HG02973 (cell line): ENCODE results near the gene KLC1.

ENCODE experiments used
- ATAC-seq: cut with Tn5 transposase; IDR thresholded peaks from one replicate; pipeline ENCODE4 v1.9.1; 2021; ENCODE audit warnings: moderate library complexity; ENCODE audit not compliant: unreplicated experiment

Gene KLC1

GRCh38 chr14:103656031-103656755 lies 27.2 kb downstream of the KLC1 start:
- no peak for ATAC-seq

DNA sequence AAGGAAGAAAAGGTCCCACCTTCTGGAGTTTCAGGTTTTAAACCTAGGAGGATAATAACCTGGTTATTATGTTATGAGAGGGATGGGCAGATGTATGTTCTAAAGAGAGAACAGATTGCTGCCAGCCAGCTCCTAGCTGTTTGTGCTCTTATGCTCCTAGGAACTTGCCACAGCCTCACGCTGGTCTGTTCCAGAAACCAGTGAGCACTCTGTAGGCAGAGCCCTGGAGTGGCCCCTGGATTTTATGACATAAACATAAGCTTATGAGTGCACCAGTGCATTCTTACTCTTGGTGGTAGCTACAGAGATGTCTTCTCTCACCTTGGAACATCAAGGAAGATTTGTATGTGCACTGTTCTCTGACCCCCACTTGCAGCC lies 27.7 kb downstream of the KLC1 start:
- ATAC-seq: no peak

- no peak for ATAC-seq
Observed at GRCh38 chr14:103657471-103657870, 28.5 kb downstream of the KLC1 start.

- ATAC-seq: no peak
Observed at GRCh38 chr14:103659631-103660030, 30.6 kb downstream of the KLC1 start.

DNA sequence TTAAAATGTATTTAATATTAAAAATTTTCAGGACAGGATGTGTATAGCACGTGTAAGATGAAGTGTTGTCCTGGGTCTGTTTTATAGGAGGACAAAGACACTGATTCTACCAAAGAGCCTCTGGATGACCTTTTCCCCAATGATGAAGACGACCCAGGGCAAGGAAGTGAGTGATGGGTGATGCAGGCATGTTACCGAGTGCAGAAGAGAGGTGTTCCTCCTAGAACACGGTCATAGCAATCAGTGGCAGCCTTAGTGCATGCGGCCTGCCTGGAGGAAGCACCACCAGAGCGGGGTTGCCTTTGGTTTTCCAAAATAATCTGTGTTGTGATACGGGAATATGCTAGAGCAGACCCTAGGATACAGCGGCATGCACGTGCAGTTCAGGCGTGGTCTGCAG lies 33.0 kb downstream of the KLC1 start:
- ATAC-seq: no peak

DNA sequence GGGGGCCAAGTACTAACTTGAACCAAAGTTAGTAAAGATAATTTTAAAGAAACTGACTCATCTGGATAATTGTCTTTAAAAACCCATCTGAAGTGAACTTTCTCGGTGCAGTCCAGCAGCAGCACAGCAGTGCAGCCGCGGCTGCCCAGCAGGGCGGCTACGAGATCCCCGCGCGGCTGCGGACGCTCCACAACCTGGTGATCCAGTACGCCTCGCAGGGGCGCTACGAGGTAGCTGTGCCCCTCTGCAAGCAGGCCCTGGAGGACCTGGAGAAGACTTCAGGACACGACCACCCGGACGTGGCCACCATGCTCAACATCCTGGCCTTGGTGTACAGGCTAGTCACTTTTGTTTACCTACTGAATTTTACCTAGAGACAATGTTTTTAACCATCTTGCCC lies 33.6 kb downstream of the KLC1 start:
- no peak for ATAC-seq

DNA sequence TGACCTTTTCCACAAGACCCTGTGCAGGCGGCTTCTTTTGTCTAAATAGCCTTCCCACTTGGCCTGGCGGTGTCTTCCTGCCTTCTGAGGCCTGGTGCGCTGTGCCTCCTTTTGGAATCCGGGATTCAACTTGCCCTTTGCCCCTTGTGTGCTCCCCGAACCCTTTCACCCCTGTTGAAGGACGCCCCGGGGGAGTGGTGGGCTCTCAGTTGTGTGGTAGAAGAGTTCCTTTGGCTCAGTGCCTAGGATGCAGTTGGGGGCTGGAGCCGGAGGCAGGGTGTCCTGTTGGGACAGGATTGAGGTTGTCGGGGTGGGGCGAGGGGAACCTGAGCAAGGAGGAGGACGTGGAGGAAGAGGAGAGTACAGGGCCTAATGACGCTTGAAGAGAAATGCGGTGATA lies 34.5 kb downstream of the KLC1 start:
- no peak for ATAC-seq

DNA sequence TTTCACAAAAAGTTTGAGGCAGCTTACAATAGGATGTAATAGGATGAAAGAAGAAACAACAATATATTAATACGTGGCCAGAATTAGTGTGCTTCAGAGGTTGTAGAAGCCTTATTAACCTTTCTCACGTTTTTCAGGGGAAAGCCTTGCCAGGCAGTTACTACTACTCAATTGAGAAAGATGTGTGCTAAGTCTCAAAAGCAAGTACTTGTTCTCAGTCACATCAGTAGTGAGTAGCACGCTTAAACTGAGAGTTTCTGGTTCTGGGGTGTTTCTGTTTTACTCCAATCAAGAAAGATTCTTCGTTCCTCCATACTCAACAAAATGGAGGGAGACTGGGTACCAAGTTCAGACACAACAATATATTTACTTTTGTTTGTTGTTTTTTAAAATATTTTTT lies 38.7 kb downstream of the KLC1 start:
- ATAC-seq: no peak

- no peak for ATAC-seq
Observed at GRCh38 chr14:103668117-103668516, 39.1 kb downstream of the KLC1 start.

- no peak for ATAC-seq
Observed at GRCh38 chr14:103669370-103669769, 40.4 kb downstream of the KLC1 start.

DNA sequence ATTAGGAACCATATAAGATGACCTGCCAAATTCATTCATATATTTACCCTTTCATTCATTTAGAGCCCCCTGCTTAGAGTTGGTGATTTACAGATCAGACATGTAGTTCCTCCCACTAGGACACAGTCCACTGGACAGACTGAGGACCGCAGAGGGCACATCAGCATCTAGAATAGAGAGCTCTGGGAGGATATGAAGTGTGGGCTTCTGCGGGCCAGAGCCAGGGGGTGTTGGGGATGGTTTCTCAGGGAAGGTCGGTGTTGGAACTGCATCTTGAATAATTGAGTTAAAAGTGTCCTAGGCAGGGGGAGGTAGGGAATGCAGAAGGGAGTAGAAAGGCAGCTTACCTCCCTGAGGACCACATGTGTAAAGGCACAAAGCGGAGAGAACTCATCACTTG lies 42.9 kb downstream of the KLC1 start:
- ATAC-seq: no peak

- no peak for ATAC-seq
Observed at GRCh38 chr14:103675957-103676356, 46.9 kb downstream of the KLC1 start.

DNA sequence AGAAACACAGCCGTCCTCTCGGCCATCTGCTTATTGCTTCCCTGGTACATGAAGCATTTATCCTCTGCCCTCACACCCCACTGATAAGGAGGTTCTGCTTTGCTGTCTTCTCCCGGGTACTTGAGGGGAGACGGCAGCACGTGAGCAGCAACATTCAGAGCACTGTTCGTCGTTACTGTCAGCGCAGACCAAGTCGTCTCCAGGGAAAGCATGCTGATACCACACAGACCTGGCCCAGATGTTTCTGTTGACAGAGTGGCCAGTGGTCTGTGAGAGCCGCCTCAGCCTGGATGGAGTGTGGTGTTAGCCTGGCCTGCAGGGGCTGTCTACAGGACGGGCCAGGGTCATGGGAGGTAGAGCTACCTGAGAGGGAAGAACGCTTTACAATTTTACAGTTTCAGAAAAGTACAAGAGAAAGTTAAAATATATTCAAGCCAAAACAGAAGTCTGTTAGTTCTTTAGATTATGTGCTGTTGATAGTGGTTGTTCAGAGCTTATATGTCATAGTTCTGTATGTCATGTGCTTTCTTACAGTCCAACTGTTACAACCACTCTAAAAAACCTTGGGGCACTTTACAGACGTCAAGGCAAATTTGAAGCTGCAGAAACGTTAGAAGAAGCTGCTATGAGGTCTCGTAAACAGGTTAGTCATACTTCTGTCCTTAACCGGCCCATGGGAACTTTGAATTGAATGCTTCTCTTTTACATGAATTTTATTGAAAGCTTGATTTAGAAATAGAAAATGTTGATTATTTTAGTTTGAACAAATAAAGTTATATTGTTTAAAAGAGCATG lies 48.1 kb downstream of the KLC1 start:
- ATAC-seq: no peak

DNA sequence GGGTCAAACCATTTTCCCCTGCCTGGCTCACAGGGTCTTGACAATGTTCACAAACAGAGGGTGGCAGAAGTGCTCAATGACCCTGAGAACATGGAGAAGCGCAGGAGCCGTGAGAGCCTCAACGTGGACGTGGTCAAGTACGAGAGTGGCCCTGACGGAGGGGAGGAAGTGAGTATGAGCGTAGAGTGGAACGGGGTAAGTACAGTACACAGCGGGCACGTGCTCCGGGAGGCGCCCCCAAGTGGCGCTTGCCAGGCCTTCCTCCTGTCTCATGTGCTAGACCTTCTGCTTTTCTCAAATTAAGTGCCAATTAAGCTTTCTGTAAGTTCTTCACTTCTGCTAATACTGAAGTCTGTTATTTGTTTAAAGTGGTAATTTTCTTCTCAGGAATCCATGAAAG lies 50.3 kb downstream of the KLC1 start:
- ATAC-seq: peak; percentile 85

DNA sequence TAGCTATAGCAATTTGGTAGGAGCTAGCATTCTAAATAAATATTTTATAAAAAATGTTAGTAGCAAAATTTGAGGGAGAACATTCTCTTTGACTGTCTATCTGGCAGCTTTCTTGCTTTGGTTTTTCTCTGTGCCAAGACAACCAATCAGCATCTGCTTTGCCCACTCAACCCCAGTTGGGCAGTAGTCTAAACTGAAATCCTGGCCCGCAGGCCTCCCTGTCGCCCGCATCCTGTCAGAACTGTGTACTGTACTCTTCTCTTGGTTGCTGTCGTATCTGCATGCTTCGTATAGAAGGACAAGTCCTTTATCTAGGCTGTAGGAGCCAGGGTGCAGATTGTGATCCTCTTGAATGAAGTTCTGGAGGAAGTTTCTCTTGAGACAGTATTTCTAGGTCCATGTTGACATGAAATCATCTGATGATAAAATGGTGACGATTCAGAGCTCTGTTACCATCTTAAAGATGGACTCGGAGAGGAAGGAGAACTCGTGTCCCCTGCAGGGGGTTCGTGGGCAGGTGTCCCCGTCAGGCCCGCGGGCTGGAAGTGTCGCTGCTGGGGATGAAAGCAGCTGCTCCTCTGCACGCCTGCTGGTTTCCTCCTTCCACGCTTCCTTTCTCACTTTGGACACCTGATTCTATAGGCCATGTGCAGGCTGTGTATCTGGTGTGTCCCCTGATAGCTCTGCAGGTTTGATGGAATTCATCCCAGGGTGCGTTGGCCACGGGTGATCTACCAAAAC lies 51.6 kb downstream of the KLC1 start:
- ATAC-seq: no peak

- ATAC-seq: no peak
Observed at GRCh38 chr14:103683139-103683538, 54.1 kb downstream of the KLC1 start.

GRCh38 chr14:103684471-103684870 lies 55.5 kb downstream of the KLC1 start:
- ATAC-seq: no peak

GRCh38 chr14:103684871-103685270 lies 55.9 kb downstream of the KLC1 start:
- no peak for ATAC-seq

DNA sequence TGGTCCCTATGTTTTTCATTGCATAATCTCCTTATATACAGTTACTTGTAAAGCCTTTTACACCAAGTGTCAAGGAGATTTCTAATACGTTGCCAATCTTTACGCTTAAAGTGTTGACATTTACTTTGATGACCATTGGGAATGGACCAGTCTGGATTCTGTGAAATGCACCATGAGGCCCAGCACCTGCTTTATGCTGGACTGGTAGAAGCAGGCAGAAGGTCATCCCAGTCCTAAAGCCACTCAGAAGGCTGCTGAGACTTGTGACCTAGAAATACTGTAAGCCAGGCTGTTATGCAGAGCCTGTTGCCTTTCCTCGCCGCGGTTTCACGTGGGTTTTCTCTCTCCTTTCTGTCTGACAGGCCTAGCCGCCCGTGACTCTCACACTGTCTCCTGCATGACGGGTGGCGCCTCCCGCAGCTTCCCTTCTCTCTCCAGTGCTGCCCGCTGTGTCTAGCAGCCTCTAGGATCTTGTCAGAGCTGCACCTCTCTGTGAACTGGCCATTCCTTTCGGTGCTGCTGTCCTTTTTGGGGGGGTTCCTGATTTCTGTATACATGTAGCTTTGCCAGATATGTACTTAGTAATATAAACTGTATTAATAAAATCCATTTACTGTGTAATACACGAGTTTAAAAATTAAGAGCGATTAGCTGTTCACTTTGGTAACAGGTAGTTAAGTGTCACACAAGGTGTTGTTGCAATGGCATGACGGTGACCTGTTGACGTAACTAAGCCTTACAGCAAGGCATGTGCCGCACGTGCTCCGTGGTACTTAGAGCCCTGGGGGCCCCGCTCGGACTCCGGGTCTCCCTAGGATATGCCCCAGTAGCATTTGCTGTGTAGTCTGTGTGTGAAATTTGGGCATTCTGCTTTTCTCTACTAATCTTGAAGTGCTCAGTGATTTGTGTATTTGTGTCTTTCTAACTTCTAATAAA lies 56.5 kb downstream of the KLC1 start:
- no peak for ATAC-seq

- ATAC-seq: no peak
Observed at GRCh38 chr14:103686831-103687485, 57.9 kb downstream of the KLC1 start.
